ENCODE measurements around the gene ZNF385D. TPM values are rescaled to one million over a fixed set of nuclear protein-coding genes. Genes with fewer than 3 reads are reported as not detected.

ZNF385D gene
- total RNA-seq, 1 experiment from 2014 or later = 0.28 TPM

- intact Hi-C loops (cut with micrococcal nuclease; ENCODE audit: unreplicated experiment) = no loop called here
- Histone ChIP-seq H3K27ac (no peak overlapping the region), H3K27me3 (ENCODE audit: insufficient read depth, low read depth) (no peaks in the 10 kb centered on the region), H3K9me2 (ENCODE audit: insufficient read depth) (no peaks in the 10 kb centered on the region), H2AFZ (no peak overlapping the region), H3K36me3 (ENCODE audit: low read depth) (no peaks in the 10 kb centered on the region), H3K4me2 (no peak overlapping the region), H3F3A (ENCODE audit: insufficient read depth, low read depth) (no peaks in the 10 kb centered on the region), H3K4me1 (replicated peaks; ENCODE audit: insufficient read depth) (no peaks in the 10 kb centered on the region), H3K9me3 (ENCODE audit: insufficient read depth, low read depth) (no peaks in the 10 kb centered on the region), H4K20me1 (ENCODE audit: insufficient read depth) (no peaks in the 10 kb centered on the region), H3K4me3 (no peak overlapping the region), H3K79me2 (ENCODE audit: low read depth) (no peaks in the 10 kb centered on the region)
- DNase-seq = no peak
- TF ChIP-seq CTCF (conservative IDR thresholded peaks at IDR 0.05) (no peak), EZH2 (IDR thresholded peaks at IDR 0.05; ENCODE audit: low read depth) (no peak)
- ChIA-PET CTCF (no interaction called here), POLR2A (ENCODE audit: unreplicated experiment) (no interaction called here)
- BruUV-seq (replicated peaks) = no TSS peak
Measured at GRCh38 chr3:21425715-21426114, 325.3 kb downstream of the ZNF385D start.

- intact Hi-C loops (cut with micrococcal nuclease; ENCODE audit: unreplicated experiment) = no loop called here
- no peaks in the 10 kb centered on the region for H3K9me2 ChIP-seq (ENCODE audit: insufficient read depth)
- no peaks in the 10 kb centered on the region for H3K4me1 ChIP-seq (replicated peaks; ENCODE audit: insufficient read depth)
- TF ChIP-seq EZH2 (IDR thresholded peaks at IDR 0.05; ENCODE audit: low read depth) (no peak), CTCF (conservative IDR thresholded peaks at IDR 0.05) (no peak)
- no peaks in the 10 kb centered on the region for H3K36me3 ChIP-seq (ENCODE audit: low read depth)
- no peak for DNase-seq
- H3F3A ChIP-seq (ENCODE audit: insufficient read depth, low read depth) = no peaks in the 10 kb centered on the region
- H3K27ac ChIP-seq = no peak overlapping the region
- H2AFZ ChIP-seq = no peak overlapping the region
- no peaks in the 10 kb centered on the region for H3K27me3 ChIP-seq (ENCODE audit: insufficient read depth, low read depth)
- no peaks in the 10 kb centered on the region for H3K79me2 ChIP-seq (ENCODE audit: low read depth)
- no TSS peak for BruUV-seq (replicated peaks)
- no peaks in the 10 kb centered on the region for H4K20me1 ChIP-seq (ENCODE audit: insufficient read depth)
- CTCF ChIA-PET = no interaction called here
- H3K4me3 ChIP-seq = no peak overlapping the region
- no peaks in the 10 kb centered on the region; the same call in 1 of the 2 replicates for H3K9me3 ChIP-seq (ENCODE audit: insufficient read depth, low read depth)
- H3K4me2 ChIP-seq = no peak overlapping the region
- POLR2A ChIA-PET (ENCODE audit: unreplicated experiment) = no interaction called here
Measured at GRCh38 chr3:21421096-21421495, 329.9 kb downstream of the ZNF385D start.

GRCh38 chr3:21417991-21418390 is 333.0 kb downstream of the ZNF385D start:
- Histone ChIP-seq H3K9me2 (ENCODE audit: insufficient read depth) (no peaks in the 10 kb centered on the region; the same call in 1 of the 2 replicates), H3K79me2 (ENCODE audit: low read depth) (no peaks in the 10 kb centered on the region), H4K20me1 (ENCODE audit: insufficient read depth) (no peaks in the 10 kb centered on the region), H3K9me3 (ENCODE audit: insufficient read depth, low read depth) (no peaks in the 10 kb centered on the region; the same call in 1 of the 2 replicates), H3F3A (ENCODE audit: insufficient read depth, low read depth) (no peaks in the 10 kb centered on the region), H3K36me3 (ENCODE audit: low read depth) (no peaks in the 10 kb centered on the region), H3K27ac (no peak overlapping the region), H3K4me3 (no peak overlapping the region), H3K27me3 (ENCODE audit: insufficient read depth, low read depth) (no peaks in the 10 kb centered on the region), H3K4me2 (no peak overlapping the region), H2AFZ (no peak overlapping the region), H3K4me1 (replicated peaks; ENCODE audit: insufficient read depth) (no peaks in the 10 kb centered on the region)
- CTCF ChIA-PET = no interaction called here
- BruUV-seq (replicated peaks) = no TSS peak
- POLR2A ChIA-PET (ENCODE audit: unreplicated experiment) = no interaction called here
- no peak for TF ChIP-seq CTCF (conservative IDR thresholded peaks at IDR 0.05)
- no peak for TF ChIP-seq EZH2 (IDR thresholded peaks at IDR 0.05; ENCODE audit: low read depth)
- no peak for DNase-seq
- intact Hi-C loops (cut with micrococcal nuclease; ENCODE audit: unreplicated experiment) = no loop called here

Measured in PC-9 (cell line).